RWPE2 (cell line): ENCODE results near the gene LTBP4.

Source experiments
- ATAC-seq: fragments of 200-7000 bp; cut with Tn5 transposase; 3 replicates; pipeline ENCODE4 v1.9.1; 2021; ENCODE audit warnings: low read depth
- DNase-seq: peaks from one replicate; pipeline ENCODE4 v3.0.0-alpha.2; 2020; ENCODE audit warnings: low spot score
- H3K27ac ChIP-seq: fragments of 450-650 bp; 2 replicates; pipeline ENCODE4 v1.5.1; 2017; ENCODE audit warnings: mild to moderate bottlenecking; ENCODE audit not compliant: poor library complexity, severe bottlenecking
- H3K27me3 ChIP-seq: fragments of 250-450 bp; sonication (Bioruptor Pico); 2 replicates; pipeline ENCODE4 v1.5.1; 2021; ENCODE audit warnings: mild to moderate bottlenecking, moderate library complexity; ENCODE audit not compliant: insufficient read depth, poor library complexity, severe bottlenecking
- H3K36me3 ChIP-seq: fragments of 250-450 bp; sonication (Bioruptor Pico); 2 replicates; pipeline ENCODE4 v1.5.1; 2020; ENCODE audit warnings: low read depth, mild to moderate bottlenecking, moderate library complexity
- H3K4me1 ChIP-seq: fragments of 250-450 bp; sonication (Bioruptor Pico); 2 replicates; pipeline ENCODE4 v1.5.1; 2021; ENCODE audit warnings: mild to moderate bottlenecking, moderate library complexity; ENCODE audit not compliant: insufficient read depth, poor library complexity, severe bottlenecking
- H3K4me3 ChIP-seq: fragments of 250-450 bp; sonication (Bioruptor Pico); 2 replicates; pipeline ENCODE4 v1.5.1; 2021; ENCODE audit warnings: mild to moderate bottlenecking, moderate library complexity; ENCODE audit not compliant: severe bottlenecking
- H3K9me3 ChIP-seq: fragments of 250-450 bp; sonication (Bioruptor Pico); 2 replicates; pipeline ENCODE4 v1.5.1; 2021; ENCODE audit warnings: mild to moderate bottlenecking, moderate library complexity; ENCODE audit not compliant: severe bottlenecking
- CTCF ChIP-seq: fragments of 450-650 bp; IDR thresholded peaks from one replicate; pipeline ENCODE4 v1.5.1; 2017; ENCODE audit warnings: mild to moderate bottlenecking, moderate library complexity; ENCODE audit not compliant: poor library complexity, severe bottlenecking

Gene LTBP4

GRCh38 chr19:40667602-40668001 is 66.4 kb downstream of the LTBP4 start:
- peaks cover 13% of the 10 kb centered on the region for H3K4me1 ChIP-seq
- no peak for TF ChIP-seq CTCF
- no peak overlapping the region for H3K27ac ChIP-seq
- DNase-seq (no peak), ATAC-seq (no peak)
- H3K9me3 ChIP-seq: no peaks in the 10 kb centered on the region
- H3K27me3 ChIP-seq: no peaks in the 10 kb centered on the region
- H3K4me3 ChIP-seq: no peak overlapping the region
- peaks cover 32% of the 10 kb centered on the region for H3K36me3 ChIP-seq

- no peak overlapping the region for H3K4me3 ChIP-seq
- H3K27ac ChIP-seq: no peak overlapping the region
- DNase-seq: no peak
- no peak for TF ChIP-seq CTCF
- ATAC-seq: no peak
- peaks cover 47% of the 10 kb centered on the region for H3K36me3 ChIP-seq
- no peaks in the 10 kb centered on the region for H3K27me3 ChIP-seq
- H3K9me3 ChIP-seq: no peaks in the 10 kb centered on the region
- peaks cover 13% of the 10 kb centered on the region for H3K4me1 ChIP-seq
Observed at GRCh38 chr19:40668991-40669614, 67.9 kb downstream of the LTBP4 start.

- Histone ChIP-seq H3K27ac (no peak overlapping the region), H3K27me3 (no peaks in the 10 kb centered on the region), H3K36me3 (peaks cover 66% of the 10 kb centered on the region), H3K4me3 (no peak overlapping the region), H3K4me1 (peaks cover 6% of the 10 kb centered on the region), H3K9me3 (no peaks in the 10 kb centered on the region)
- DNase-seq: no peak
- no peak for ATAC-seq
- TF ChIP-seq CTCF: no peak
Observed at GRCh38 chr19:40671404-40671803, 70.2 kb downstream of the LTBP4 start.

GRCh38 chr19:40672038-40672437 is 70.9 kb downstream of the LTBP4 start:
- Histone ChIP-seq H3K27me3 (no peaks in the 10 kb centered on the region), H3K4me1 (no peaks in the 10 kb centered on the region), H3K4me3 (no peak overlapping the region), H3K9me3 (no peaks in the 10 kb centered on the region), H3K27ac (no peak overlapping the region), H3K36me3 (peaks cover 67% of the 10 kb centered on the region)
- TF ChIP-seq CTCF: no peak
- no peak for ATAC-seq
- DNase-seq: no peak

GRCh38 chr19:40672573-40673299 is 71.6 kb downstream of the LTBP4 start:
- ATAC-seq: no peak
- no peaks in the 10 kb centered on the region for H3K4me1 ChIP-seq
- H3K4me3 ChIP-seq: no peak overlapping the region
- no peaks in the 10 kb centered on the region for H3K27me3 ChIP-seq
- no peaks in the 10 kb centered on the region for H3K9me3 ChIP-seq
- no peak for TF ChIP-seq CTCF
- peaks cover 74% of the 10 kb centered on the region for H3K36me3 ChIP-seq
- no peak overlapping the region for H3K27ac ChIP-seq
- no peak for DNase-seq
